PC-3 (cell line): Measurements from ENCODE around the gene TMEM185B.

ENCODE experiments used
- CTCF ChIP-seq: fragments of 300-600 bp; sonication (generic); conservative IDR thresholded peaks from 2 replicates; pipeline ENCODE4 v1.5.1; 2017; ENCODE audit warnings: antibody characterized with exemption, low read depth, mild to moderate bottlenecking, low read length
- EZH2 ChIP-seq: fragments of 300-600 bp; sonication (generic); IDR thresholded peaks from one replicate; pipeline ENCODE4 v1.6.1; 2017; ENCODE audit warnings: antibody characterized with exemption, mild to moderate bottlenecking, low read length; ENCODE audit not compliant: unreplicated experiment
- EZH2phosphoT487 ChIP-seq: fragments of 300-600 bp; sonication (generic); IDR thresholded peaks from 2 replicates; pipeline ENCODE4 v1.6.1; 2018; ENCODE audit warnings: mild to moderate bottlenecking, antibody characterized with exemption, low read length, borderline replicate concordance

- TF ChIP-seq CTCF (no peak), EZH2phosphoT487 (no peak), EZH2 (no peak)
These were observed 28.7 kb upstream of the TMEM185B start for GRCh38 chr2:120251880-120252224.
